ENCODE data around the gene TSC1.
"Not testable (repeated sequence)": the region's sequence is repeated elsewhere in the genome, so short reads cannot be mapped to it uniquely, and the experiment has no call there.

Gene TSC1

DNA sequence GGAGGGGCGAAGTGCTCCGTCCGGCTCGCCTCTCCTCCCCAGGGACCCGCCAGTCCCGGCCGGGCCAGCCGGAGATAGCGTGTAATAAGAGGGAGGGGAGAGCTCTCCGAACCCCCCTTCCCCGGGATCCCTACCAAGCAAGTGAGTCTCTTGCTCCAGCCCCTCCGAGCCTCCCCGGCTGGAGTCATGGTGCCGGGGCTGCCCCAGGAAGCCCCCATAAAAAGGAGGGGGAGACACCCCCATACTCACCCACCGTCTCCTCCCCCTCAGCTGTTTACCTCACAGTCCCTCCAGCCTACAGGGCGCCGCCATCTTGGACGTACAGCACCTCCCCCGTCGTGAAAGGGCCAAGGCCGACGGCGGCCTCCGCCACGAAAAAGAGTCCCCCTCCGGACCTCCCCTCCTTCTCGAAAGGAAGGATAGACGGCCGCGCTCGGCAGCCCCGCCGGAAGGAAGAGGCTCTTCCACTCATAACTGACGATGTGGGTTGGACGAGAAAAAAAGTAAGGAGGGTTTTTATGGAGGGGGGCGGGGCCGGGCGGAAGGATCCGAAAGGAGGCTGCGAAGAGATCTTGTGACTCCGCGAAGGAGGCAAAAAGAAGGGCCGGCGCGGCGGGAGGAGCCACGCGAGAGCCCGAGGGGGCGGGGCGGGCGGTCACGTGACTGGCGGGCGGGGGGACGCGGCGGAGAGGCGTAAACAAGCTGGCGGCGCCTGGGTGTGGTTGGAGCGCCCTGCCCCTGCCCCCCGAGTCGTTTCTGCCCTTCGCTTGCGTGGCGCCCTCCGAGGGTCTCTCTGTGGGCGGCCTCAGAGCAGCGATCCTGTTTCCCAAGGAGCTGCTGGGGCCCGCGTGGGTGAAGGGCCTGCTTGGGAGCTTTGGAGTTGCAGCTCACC is at the start of gene TSC1:
Gene TSC1, minus strand, starts transcription at position 323 of the 892 bp plus-strand sequence. CDS start 15,744 bp downstream, outside the sequence.
- ATAC-seq = peak; percentile 85
- no peaks in the 10 kb centered on the region for H3K9me3 Mint-ChIP-seq
- DNase-seq = peak; percentile 99
- H3K27me3 Mint-ChIP-seq = no peaks in the 10 kb centered on the region
- peaks cover 19% of the 10 kb centered on the region for H3K4me1 Mint-ChIP-seq
- peak within 1 kb of the TSS; percentile 97 for H3K27ac Mint-ChIP-seq
- no peaks in the 10 kb centered on the region for H3K36me3 Mint-ChIP-seq (ENCODE audit: low read depth)
- peak within 1 kb of the TSS; percentile 92 for H3K4me3 Mint-ChIP-seq

DNA sequence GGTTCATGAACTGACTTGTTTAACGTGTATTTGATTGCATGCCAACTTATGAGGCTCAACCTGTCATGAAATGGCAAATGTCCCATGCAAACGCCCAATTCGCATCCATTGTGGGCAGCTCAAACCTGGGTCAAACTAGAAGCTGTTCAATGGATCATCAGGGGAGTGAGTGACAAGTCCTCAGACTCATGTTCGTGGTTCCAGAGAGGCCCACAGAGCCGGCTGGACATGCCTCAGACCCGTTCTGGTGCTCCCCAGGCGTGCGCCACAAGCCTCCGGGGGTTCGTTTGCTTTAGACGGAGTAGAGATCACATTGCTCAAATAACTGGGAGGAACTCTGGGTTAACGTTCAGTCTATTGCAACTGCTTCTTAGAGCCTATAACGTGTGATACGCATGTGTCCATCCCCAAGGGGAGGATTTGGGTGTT is 49.1 kb upstream of the TSC1 start:
- H3K27ac Mint-ChIP-seq = no peak overlapping the region
- DNase-seq (no peak), ATAC-seq (no peak)
- no peaks in the 10 kb centered on the region for H3K9me3 Mint-ChIP-seq
- no peak overlapping the region for H3K4me3 Mint-ChIP-seq
- peaks cover 19% of the 10 kb centered on the region for H3K27me3 Mint-ChIP-seq
- H3K36me3 Mint-ChIP-seq (ENCODE audit: low read depth) = no peaks in the 10 kb centered on the region
- peaks cover 10% of the 10 kb centered on the region for H3K4me1 Mint-ChIP-seq

DNA sequence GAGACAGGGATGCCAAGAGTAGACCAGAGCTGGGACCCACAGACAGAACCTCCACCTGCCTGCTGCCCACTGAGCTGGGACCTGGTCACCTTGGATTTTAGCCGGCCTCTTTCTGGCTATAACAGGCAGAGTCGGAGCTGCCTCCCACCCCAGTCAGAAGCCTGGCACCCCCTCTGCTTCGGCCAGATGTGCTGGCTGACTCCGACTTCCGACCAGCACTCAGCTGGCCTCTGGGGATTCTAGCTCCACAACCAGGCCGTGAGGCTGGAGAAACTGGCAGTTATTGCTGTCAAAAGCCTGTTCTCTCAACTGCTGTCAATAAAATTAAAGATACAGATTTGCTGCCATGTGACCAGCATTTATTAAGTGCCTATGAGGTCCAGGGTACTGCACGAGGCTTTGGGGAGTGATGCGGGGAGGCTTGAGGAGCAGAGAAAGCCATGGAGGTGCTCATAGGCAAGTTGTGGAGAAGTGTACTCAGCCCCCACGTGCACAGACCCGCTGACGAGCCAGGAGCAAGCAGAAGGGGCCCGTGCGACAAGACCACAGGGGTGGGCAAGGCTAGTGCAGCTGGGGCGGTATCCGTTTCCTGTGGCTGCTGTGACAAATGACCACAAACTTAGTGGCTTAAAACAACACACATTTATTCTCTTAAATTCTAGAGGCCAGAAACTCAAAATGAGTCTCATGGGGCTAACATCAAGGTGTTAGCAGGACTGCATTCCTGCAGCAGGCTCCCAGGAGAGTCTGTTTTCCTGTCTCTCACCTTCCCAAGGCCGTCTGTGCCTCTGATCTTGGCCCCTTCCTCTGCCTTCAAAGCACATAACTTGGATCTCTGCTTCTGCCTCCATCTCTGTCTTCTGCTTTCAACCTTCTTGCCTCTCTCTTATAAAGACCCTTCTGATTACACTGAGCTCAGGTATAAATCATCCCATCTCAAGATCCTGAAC is 47.2 kb upstream of the TSC1 start:
- Mint-ChIP-seq H3K27me3 (peaks cover 21% of the 10 kb centered on the region), H3K4me1 (peaks cover 10% of the 10 kb centered on the region), H3K27ac (no peak overlapping the region), H3K36me3 (ENCODE audit: low read depth) (no peaks in the 10 kb centered on the region), H3K9me3 (no peaks in the 10 kb centered on the region), H3K4me3 (no peak overlapping the region)
- no peak for DNase-seq
- peak; percentile 25 for ATAC-seq

DNA sequence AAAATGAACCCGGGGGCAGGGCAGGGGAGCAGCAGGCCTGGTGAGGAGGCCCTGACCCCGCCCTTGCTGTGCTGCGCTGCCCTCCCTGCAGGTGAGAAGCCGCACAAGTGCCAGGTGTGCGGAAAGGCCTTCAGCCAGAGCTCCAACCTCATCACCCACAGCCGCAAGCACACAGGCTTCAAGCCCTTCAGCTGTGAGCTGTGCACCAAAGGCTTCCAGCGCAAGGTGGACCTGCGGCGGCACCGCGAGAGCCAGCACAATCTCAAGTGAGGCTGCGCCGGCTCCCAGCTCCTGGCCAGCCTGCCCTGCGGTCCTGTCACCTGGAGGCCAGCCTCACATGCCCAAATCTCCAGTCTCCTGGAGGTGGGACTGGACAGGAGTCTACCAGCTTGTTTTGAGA is 46.4 kb upstream of the TSC1 start:
- ATAC-seq = no peak
- Mint-ChIP-seq H3K36me3 (ENCODE audit: low read depth) (no peaks in the 10 kb centered on the region), H3K27ac (no peak overlapping the region), H3K4me1 (peaks cover 10% of the 10 kb centered on the region), H3K9me3 (no peaks in the 10 kb centered on the region), H3K4me3 (no peak overlapping the region), H3K27me3 (peaks cover 26% of the 10 kb centered on the region)
- DNase-seq = no peak

DNA sequence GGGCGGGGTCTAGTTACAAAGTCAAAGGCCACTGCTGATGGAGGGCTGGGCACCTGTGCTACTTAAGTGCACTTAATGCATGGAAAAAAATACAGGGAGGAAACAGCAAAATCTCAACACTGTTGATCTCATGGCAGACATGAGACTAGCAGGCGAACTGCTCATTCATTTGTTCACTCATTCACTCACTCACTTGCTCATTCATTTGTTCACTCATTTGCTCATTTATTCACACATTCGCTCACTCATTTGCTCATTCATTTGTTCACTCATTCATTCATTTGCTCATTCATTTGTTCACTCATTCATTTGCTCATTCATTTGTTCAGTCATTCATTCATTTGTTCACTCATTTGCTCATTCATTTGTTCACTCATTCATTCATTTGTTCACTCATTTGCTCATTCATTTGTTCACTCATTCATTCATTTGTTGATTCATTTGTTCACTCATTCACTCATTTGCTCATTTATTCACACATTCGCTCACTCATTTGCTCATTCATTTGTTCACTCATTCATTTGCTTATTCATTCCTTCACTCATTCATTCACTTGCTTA is 45.7 kb upstream of the TSC1 start:
- peaks cover 27% of the 10 kb centered on the region for H3K27me3 Mint-ChIP-seq
- H3K4me1 Mint-ChIP-seq; DNase-seq; H3K4me3 Mint-ChIP-seq; H3K9me3 Mint-ChIP-seq; H3K27ac Mint-ChIP-seq; ATAC-seq; H3K36me3 Mint-ChIP-seq (ENCODE audit: low read depth): not testable (repeated sequence)

DNA sequence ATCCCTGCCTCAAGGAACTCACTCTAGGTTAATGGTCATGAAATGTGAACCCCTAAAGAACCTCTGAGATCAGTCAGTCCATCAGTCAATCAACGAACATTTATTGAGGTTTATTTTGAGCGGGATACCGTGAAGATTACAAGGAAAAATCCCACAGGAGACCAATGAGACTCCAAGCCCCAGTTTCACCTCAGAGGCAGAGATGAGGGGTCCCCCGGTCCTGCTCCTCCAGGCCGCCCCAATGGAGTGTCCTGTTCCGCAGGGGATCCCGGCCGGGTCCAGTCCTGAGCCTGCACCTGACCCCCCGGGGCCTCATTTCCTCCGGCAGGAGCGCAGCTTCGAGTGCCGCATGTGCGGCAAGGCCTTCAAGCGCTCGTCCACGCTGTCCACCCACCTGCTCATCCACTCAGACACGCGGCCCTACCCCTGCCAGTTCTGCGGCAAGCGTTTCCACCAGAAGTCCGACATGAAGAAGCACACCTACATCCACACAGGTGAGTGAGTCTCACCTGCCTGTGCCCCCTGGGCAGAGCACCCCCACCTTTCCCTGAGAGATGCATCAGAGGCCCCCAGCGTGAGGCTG is 45.1 kb upstream of the TSC1 start:
- Mint-ChIP-seq H3K27me3 (peaks cover 26% of the 10 kb centered on the region), H3K9me3 (no peaks in the 10 kb centered on the region), H3K4me3 (no peak overlapping the region), H3K36me3 (ENCODE audit: low read depth) (no peaks in the 10 kb centered on the region), H3K4me1 (peaks cover 6% of the 10 kb centered on the region), H3K27ac (no peak overlapping the region)
- ATAC-seq = no peak
- DNase-seq = no peak

DNA sequence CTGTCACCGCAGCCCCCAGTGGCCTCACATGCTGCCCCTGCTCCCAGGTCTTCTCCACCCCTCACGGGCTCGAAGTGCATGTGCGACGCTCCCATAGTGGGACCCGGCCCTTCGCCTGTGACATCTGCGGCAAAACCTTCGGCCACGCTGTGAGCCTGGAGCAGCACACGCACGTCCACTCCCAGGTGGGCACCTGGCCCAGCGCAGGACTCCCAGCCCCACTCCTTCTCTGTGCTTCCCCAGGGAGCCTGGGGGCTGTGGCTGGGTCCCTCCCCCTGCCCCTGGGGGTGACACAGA is 44.5 kb upstream of the TSC1 start:
- Mint-ChIP-seq H3K9me3 (no peaks in the 10 kb centered on the region), H3K4me3 (no peak overlapping the region), H3K27me3 (peaks cover 24% of the 10 kb centered on the region), H3K36me3 (ENCODE audit: low read depth) (no peaks in the 10 kb centered on the region), H3K27ac (no peak overlapping the region), H3K4me1 (peaks cover 3% of the 10 kb centered on the region)
- DNase-seq (no peak), ATAC-seq (no peak)

DNA sequence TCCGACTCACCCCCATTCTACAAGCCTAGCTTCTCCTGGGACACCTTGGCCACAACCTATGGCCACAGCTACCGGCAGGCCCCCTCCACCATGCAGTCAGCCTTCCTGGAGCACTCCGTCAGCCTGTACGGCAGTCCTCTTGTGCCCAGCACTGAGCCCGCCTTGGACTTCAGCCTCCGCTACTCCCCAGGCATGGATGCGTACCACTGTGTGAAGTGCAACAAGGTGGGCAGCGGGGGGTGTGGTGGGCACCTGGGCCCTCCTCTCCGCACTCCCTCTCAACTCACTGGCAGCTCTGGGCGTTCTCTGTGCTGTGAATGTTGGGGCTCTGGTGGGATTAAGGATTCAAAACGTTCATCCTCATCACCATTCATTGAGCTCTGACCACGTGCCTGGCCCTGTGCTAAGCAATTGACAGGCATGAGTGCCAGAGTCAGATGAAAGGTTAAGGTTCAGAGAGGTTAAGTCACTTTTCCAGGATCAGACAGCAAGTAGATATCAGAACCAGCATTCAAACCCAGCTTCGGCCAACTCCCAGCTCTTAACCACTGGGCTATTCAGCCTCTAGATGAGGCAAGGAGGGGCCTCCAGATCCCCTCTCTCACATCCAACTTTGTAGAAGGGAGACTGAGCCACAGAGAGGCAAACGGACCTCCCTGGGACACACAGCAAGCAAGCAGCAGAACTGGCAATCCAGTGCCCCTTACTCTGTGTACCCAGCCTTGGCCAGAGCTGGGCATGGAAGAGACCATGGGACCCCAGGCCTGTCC is 44.0 kb upstream of the TSC1 start:
- Mint-ChIP-seq H3K9me3 (no peaks in the 10 kb centered on the region), H3K4me1 (peaks cover 3% of the 10 kb centered on the region), H3K27me3 (peaks cover 23% of the 10 kb centered on the region), H3K4me3 (no peak overlapping the region), H3K27ac (no peak overlapping the region), H3K36me3 (ENCODE audit: low read depth) (no peaks in the 10 kb centered on the region)
- ATAC-seq = no peak
- DNase-seq = no peak

DNA sequence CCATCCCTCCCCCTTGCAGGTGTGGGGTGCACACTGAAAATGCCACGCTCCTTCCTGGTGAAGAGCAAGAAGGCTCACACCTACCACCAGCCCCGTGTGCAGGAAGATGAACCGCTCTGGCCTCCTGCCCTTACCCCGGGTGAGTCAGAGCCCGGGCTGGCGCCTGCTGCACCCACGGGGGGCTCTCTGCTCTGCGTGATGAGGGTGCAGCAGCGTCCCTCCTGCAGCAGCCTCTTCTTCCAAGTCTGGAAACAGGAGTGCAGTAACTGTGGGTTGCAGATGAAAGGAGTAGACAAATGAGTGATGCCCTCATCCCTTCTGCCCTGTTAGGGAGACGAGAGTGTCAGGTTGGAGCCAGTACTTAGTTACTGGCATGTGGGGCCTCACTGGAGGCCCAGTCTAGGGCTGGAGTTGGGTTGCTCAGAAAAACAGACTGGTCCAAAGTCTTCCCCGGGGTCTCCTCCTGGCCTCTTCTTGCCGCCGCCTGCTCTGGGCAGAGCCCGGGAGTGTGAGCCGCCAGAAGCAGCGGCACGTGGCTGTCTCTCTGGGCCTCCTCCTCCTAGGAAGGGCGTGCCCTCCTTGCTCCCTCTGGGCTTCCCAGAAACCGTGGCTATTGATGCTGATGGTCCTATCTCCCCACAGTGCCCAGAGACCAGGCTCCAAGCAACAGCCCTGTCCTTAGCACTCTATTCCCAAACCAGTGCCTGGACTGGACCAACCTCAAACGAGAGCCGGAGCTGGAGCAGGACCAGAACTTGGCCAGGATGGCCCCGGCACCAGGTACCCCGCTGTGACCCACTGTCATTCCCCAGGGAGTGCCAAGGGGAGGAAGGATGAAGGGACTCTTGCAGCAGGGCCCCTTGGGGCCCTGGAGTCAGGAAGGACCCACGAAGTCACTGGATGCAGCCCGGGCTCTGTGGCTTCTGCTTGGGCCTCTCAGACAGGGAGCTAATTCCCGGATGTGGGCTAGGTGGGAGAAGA is 42.5 kb upstream of the TSC1 start:
- ATAC-seq = no peak
- Mint-ChIP-seq H3K9me3 (no peaks in the 10 kb centered on the region), H3K4me1 (peaks cover 2% of the 10 kb centered on the region), H3K27ac (no peak overlapping the region), H3K27me3 (peaks cover 17% of the 10 kb centered on the region), H3K36me3 (ENCODE audit: low read depth) (no peaks in the 10 kb centered on the region), H3K4me3 (no peak overlapping the region)
- no peak for DNase-seq

DNA sequence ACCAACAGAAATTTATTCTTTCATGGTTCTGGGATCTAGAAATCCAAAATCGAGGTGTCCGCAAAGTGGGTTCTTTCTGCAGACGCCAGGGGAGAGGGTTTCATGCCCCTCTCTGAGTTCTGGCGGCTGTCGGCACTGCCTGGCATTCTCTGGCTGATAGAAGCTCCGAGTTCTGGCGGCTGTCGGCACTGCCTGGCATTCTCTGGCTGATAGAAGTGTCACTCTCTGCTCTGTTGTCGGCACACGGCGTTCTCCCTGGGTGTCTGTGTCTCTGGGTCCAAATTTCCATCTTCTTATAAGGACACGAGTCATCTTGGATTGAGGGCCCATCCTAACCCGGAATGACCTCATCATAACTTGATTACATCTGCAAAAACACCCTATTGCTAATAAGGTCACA is 41.7 kb upstream of the TSC1 start:
- H3K9me3 Mint-ChIP-seq = no peaks in the 10 kb centered on the region
- ATAC-seq = no peak
- H3K27me3 Mint-ChIP-seq = peaks cover 24% of the 10 kb centered on the region
- no peak overlapping the region for H3K4me3 Mint-ChIP-seq
- no peak for DNase-seq
- H3K4me1 Mint-ChIP-seq = peaks cover 2% of the 10 kb centered on the region
- no peaks in the 10 kb centered on the region for H3K36me3 Mint-ChIP-seq (ENCODE audit: low read depth)
- no peak overlapping the region for H3K27ac Mint-ChIP-seq

DNA sequence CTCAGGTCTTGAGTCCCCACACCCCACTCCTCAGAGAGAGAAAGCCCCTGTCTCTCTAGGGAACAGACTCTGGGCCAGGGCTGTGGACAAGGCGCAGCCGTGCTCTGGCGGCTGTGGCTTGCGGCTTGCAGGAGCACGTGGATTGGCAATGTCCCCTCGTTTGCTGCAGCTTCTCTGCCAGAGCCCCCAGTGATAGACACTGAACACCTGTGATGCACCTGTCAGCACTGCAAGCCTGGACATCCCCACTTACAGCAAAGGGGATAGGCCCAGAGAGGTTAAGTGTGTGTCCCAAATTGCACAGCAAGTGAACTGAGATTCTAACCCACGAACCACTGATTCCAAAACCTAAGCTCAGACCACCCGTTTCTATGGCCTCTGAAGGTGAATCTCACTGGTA is 41.1 kb upstream of the TSC1 start:
- Mint-ChIP-seq H3K27me3 (peaks cover 30% of the 10 kb centered on the region), H3K27ac (no peak overlapping the region), H3K9me3 (no peaks in the 10 kb centered on the region), H3K36me3 (ENCODE audit: low read depth) (no peaks in the 10 kb centered on the region), H3K4me1 (peaks cover 2% of the 10 kb centered on the region), H3K4me3 (no peak overlapping the region)
- no peak for ATAC-seq
- no peak for DNase-seq

DNA sequence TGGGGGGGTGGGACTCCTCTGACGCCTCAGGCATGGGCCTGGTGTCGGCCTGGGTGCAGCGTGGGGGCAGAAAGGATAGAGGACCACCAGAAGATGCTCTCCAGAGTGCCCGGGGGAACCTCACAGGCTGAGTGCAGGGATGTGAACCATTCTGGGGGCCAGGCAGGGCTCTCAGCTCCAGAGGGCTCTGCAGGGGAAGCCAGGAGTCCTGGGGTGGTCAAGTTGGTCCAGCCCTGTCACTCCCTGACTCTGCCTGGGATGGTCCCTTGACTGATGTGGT is 40.6 kb upstream of the TSC1 start:
- Mint-ChIP-seq H3K4me3 (no peak overlapping the region), H3K27me3 (peaks cover 32% of the 10 kb centered on the region), H3K9me3 (no peaks in the 10 kb centered on the region), H3K36me3 (ENCODE audit: low read depth) (no peaks in the 10 kb centered on the region), H3K4me1 (peaks cover 2% of the 10 kb centered on the region), H3K27ac (no peak overlapping the region)
- DNase-seq (no peak), ATAC-seq (no peak)

Data from activated naive CD8-positive, alpha-beta T cell treated with anti-CD3 and anti-CD28 coated beads, Interleukin-2, amount 50 U/mL, for 24 hours (primary cell).